C4-2B (cell line): ENCODE data around the gene ZNF823.

Source experiments
- ZFX ChIP-seq: fragments of 450-650 bp; IDR thresholded peaks from 2 replicates; pipeline ENCODE4 v1.6.1; 2017
- TF ChIP-seq, protein P1 (sequence below): fragments of 450-650 bp; conservative IDR thresholded peaks from 2 replicates; pipeline ENCODE4 v1.5.1; 2017; ENCODE audit warnings: mild to moderate bottlenecking

DNA sequence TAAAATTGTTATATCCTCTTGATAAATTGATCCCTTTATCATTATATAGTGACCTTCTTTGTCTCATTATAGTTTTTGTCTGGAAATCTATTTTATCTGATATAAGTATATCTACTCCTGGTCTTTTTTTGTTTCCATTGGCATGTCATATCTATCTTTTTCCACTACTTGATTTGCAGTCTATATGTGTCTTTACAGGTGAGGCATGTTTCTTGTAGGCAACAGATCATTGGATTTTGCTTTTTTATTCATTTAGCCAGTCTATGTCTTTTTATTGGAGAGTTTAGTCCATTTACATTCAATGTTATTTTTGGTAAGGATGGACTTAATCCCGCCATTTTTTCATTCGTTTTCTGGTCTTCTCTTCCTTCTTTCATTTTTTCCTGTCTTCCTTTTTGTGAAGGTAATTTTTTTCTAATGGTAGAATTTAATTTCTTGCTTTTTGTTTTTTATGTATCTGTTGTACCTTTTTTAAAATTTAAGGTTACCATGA is 13.5 kb upstream of the ZNF823 start:
- TF ChIP-seq, protein P1, sequence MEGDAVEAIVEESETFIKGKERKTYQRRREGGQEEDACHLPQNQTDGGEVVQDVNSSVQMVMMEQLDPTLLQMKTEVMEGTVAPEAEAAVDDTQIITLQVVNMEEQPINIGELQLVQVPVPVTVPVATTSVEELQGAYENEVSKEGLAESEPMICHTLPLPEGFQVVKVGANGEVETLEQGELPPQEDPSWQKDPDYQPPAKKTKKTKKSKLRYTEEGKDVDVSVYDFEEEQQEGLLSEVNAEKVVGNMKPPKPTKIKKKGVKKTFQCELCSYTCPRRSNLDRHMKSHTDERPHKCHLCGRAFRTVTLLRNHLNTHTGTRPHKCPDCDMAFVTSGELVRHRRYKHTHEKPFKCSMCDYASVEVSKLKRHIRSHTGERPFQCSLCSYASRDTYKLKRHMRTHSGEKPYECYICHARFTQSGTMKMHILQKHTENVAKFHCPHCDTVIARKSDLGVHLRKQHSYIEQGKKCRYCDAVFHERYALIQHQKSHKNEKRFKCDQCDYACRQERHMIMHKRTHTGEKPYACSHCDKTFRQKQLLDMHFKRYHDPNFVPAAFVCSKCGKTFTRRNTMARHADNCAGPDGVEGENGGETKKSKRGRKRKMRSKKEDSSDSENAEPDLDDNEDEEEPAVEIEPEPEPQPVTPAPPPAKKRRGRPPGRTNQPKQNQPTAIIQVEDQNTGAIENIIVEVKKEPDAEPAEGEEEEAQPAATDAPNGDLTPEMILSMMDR: no peak
- no peak for TF ChIP-seq ZFX
